ENCODE results near the gene ST6GAL2.

ST6GAL2 gene

DNA sequence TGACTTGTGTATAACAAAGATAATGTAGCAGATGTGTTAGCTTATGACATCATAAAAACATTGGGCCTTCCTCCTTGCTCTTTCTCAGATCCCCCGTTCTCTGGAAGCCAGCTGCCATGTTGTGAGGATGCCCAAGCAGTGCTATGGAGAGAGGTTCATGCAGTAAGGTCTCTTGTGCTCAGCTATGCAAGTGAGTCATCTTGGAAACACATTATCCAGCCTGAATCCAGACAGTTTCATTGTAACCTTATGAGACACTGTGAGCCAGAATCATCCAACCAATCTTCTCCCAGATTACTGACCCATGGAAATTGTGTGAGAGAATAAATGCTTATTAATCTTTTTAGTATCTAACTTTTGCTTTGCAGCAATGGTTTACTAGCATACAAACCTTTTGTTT is 60.8 kb downstream of the ST6GAL2 start:
- DNase-seq, result no peak

DNA sequence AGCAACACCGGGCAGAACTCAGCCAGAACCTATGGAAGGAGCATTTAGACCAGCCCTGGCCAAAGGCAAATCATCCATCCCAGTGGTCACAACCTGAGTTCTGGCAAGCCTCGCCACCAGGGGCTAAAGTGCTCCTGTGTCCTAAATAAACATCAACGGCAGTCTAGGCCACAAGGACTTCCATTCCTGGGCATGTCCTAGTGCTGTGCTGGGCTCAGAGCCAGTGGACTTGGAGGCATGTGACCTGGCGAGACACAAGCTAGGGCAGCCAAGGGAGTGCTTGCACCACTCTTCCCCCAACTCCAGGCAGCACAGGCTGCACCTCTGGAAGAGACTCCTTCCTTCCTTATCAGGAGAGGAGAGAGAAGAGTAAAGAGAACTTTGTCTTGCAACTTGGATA is 69.0 kb downstream of the ST6GAL2 start:
- DNase-seq, result no peak

DNA sequence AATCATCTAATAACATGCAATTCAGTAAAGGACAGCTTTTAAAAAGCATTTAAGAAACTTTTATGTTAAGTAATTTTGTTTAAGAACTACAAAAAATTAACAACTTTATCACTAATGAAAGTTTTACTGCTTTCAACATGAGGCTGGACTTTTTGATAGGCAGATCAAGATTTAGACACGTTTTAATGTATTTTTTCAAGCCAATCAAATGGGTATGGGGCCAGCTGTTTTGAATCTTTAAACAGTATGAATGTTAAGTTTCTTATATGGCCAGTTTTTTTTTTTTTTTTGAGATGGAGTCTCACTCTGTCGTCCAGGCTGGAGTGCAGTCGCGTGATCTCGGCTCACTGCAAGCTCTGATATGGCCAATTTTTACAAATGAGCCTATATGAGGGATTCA is 73.1 kb downstream of the ST6GAL2 start:
- DNase-seq, result no peak

DNA sequence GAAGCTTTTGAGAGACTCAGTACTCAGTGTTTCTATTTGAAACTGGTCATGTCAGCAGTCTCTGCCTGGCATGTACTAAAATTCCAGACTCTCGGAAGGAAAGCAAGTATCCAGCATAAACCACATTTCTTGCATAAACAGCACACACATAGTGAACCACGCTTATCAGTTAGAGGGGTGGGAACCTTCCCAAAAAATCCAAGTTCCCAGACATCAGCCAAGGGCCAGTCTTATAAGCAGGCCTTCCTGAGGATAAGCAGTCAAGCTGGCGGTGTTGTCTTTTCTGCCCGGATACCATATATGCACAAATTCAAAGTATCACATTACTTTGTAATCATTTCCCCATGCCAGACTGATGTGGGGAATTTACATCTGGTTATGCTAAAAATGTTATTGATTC is 73.6 kb downstream of the ST6GAL2 start:
- no peak for DNase-seq

DNA sequence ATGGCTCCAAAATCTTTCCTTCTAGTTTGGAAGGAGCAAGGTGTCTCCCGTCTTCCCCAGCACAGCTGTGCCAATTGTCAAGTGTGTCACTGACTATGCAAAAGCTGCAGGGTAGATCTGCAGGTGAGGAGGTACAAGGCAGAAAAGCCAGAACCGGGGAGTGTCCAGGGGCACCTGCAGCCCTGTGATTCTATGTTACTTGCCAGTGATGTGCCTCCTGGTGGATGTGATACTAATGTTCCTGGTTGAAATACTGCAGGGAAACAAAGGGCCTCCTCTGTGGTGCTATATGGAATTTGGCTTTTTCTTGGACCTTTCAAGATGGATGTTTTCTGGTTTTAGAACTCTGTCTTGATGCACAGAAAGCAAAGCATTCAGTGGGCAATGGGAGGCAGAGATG is 80.3 kb downstream of the ST6GAL2 start:
- no peak for DNase-seq

DNA sequence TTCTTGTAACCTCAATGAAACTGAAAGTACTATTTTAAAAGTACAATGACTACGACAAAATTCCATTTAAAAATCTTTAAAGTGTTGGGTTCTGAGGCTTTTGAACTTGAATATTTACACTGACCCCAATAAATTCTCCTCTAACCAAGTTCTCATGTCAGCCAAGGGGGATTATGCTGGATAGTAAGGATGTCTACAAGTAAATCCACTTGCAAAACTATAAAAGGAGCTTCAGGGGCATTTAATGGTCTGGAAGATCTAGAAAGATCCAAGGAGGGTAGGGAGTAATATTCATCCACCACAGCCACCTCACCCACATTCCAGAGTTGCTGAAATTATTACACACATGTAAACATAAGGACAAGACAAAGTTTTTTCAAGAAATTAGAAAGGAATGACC is 81.8 kb downstream of the ST6GAL2 start:
- no peak for DNase-seq

DNA sequence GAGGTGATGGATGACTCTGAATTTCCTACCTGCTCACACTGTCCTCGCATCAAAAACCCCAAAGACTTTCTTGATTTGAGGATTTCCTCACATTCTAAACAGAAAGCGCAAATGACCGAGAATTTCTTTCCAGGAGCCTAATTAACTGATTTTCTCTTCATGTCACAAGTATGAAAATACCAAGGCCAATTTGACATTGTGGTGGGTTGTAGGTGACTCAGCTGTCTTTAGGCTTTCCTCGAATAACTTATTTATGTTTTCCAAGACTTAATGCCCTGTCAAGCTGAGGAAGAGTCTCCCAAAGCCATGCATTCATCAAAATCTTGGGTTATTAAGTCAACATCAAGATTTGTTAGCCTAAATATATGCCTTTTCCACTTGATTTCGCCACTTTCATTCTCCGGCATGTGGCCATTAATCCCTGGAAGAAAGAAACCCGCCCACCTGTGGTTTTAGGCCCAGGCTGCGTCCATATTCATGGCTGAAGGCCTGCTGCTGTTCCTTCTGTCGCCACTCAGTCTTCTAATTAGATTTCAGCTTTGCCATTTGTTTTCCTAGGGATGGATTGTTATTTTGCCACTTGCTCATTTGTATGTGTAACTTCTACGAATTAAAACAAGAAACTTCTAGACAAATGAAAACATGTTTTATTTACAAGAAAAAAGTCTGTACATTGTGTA is 84.9 kb downstream of the ST6GAL2 start:
- DNase-seq, result no peak

DNA sequence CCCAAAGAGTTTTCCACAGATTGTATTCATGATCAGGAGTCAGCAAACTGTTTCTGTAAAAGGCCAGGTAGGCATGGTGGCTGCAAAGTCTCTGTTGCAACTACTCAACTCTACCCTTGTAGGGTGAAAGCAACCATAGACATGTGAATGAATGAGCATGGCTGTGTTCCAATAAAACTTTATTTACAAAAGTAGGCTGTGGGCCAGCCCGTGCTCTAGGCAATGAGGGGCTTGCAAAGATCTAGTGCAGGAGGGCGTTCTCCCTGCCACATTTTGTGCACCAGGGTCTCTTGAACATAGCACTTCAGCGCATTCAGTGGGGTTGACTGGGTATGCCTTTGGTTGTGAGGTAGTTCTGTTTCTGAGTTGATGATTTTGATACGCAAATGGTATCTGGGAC is 85.8 kb downstream of the ST6GAL2 start:
- DNase-seq, result no peak

DNA sequence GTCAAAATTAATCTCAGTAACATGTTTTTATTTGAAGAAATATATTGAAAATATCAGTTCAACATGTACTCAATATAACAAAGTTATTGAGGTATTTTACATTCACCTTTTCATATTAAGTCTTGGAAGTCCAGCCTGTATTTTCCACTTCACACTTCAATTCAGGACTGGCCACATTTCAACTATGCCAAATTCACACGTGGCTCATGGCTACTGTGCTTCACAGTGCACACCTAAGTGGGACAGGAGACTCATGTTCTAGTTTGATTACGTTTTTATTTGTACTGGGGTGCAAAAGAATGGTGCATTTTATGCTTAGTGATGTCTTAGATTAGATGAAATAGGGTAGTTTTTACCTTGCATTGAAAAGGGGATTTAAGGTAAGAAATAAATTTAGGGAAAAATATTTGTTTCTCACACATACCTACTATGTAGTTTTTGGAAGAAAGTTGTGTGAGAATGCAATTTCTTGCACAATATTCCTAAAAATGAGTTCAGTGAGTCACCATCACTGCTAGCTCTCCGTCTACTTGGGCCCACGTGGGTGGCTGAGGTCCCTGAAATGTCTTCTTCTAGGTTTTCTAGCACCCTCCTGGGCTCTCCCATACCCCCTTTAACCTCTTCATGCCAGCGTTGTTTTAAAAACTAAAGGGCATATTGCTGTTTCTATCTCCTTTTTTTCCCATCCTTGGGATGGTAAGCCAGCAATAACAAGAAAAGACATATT is 87.0 kb downstream of the ST6GAL2 start:
- DNase-seq, result no peak

DNA sequence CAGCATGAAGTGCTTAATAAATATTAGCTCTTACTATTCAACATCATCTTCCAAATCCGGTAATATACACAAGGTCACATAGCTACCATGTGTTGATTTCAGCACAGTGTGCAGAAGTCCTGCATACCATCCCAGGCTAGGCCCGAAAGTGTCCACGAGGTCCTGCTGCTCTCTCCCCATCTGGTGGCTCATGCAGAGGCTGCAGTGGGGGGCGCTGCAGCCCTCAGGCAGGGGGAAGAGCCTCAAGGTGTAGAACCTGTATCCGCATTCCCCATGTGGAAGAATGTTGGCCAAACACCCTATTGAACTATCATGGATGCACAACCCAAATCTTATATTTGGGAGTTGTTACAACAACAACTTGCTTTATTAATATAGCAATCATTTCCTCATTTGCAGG is 88.5 kb downstream of the ST6GAL2 start:
- no peak for DNase-seq

DNA sequence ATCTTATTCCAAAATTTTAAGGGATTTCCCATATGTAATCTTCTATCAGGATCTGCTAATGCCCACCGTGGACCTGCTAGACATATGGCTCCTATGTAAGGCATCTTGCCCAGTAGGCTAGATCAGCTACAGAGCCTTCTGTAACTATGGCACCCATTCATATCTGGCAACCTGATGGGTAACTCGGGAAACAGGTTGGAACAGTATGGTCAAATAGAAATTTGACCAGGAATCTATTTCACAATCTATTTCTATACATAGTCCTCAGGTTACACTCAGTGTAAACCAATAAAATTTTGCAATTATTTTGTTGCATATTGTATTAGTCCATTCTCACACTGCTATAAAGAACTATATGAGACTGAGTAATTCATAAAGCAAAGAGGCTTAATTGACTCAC is 93.3 kb downstream of the ST6GAL2 start:
- DNase-seq, result no peak

DNA sequence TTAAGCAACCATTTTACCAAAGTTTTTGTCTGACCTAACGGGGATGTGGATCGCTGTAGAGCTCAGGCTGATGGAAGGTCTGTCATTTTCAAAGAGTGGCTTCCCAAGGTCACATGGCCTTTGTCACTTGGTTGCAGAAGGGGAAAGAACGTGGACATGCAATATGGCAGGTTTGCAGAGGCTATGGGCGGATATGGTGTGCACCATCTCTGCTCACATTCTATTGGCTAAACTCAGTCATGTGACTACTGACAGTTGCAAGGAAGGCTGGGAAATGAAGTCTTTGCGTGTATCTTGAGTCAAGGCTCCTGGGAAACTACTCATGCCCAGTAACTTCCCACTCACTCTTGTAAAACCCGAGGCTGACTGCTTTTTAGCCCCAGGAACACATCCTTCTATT is 96.8 kb downstream of the ST6GAL2 start:
- DNase-seq, result no peak

DNA sequence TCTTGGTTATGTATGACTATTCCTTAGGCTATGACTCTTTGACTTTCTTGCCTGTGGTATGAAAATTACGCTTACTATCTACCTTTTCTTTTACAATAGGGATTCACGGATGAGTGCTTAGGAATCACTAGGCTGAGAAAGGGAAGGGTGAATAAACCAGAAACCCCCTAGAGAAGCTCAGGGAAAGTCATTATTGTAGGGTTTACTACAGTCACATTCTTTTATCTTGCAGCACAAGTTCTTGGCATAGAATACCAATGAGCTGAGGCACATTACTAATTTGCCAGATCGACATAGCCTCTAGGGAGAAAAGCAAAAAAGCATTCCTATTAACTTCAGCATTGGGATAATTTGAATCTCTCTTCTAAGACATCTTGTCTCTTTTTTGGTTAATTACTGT is 103.3 kb downstream of the ST6GAL2 start:
- no peak for DNase-seq

DNA sequence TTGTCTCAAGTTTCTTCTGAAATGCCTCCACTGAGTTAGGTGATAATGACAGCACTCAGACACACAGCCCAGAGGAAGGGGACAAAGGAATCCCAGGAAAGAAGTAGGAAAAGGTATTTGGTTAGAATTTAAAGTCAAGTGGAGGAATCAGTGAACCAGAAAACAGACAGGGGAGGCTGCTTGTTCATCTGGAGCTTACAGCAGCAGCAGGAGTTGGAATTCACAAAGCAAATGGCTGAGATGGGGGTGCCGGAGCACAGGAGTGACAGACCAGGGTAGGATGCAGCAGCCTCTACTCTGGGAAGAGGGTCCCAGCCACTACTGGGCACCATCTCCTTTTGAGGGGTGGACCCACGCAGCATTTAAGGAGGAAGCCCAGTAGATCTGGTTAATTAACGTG is 104.8 kb downstream of the ST6GAL2 start:
- DNase-seq, result no peak

DNA sequence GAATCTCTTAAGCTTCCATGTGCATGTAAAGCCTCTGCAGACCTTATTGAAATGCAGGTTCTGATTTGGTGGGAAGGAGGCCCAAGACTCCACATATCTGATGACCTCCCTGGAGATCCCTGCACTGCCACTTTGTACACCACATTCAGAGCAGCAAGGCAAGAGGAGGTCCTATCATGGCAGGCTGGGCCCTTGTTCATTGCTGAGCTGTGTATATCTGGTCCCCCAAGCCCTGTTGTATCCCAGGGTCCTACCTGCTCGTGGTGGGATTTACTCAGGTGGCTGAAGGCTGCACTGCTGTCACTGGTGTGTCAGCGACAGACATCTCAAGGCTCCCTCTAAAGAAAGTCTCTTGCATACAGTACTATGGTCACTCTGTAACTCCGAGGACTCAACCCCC is 114.2 kb downstream of the ST6GAL2 start:
- no peak for DNase-seq

DNA sequence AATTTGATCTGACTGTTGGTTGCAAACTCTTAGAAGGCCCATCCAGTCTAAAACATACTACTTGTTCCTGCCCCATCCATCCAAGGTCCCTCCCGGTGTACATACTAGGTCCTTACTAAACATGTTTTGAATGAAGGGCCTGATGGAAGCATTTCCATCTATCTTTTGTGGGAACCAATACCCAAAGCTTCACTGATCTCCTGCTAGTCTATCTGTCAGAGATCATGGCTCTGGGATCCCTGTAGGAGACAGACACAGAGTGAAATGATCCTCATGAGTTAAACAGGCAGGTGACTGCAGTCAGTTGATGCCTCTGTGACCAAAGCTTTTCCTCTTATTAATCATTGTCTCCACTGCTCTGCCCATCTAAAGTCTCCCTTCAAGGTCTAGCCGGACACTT is 115.0 kb downstream of the ST6GAL2 start:
- no peak for DNase-seq

DNA sequence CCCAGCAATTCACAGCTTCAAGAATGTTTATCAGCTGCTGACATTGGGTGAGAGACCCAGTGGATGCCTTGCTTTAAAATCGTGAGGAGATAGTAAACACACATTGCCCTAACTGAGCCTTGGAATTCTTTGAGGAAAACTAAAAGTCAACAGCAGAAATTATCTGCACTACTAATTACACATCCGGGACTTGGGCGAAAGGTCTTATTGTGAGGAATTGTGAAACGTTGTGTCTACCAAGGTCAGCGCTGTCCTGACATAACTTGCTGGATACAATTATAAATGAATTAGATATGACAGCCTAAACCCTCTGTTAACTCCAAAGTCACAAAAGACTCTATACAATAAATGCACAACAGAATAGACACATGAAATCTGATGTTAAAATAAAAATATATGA is 121.4 kb downstream of the ST6GAL2 start:
- DNase-seq, result no peak

DNA sequence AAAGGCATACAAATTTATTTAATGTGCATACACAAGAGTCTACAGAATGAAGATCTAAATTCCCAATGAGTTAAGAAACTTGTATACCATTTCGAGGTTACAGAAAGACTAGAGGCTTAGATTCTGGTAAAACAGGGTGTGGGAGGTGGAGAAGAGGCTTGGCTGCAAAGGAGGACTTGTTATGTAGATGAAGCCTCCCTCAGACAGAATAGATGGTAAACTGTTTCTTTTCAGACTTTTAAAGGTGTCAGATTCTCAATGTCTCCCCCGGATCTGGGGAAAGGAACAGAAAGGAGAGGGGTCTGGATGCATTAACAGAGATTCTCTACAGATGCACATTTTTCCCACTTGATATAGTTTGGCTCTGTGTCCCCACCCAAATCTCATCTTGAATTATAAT is 126.0 kb downstream of the ST6GAL2 start:
- DNase-seq, result no peak

DNA sequence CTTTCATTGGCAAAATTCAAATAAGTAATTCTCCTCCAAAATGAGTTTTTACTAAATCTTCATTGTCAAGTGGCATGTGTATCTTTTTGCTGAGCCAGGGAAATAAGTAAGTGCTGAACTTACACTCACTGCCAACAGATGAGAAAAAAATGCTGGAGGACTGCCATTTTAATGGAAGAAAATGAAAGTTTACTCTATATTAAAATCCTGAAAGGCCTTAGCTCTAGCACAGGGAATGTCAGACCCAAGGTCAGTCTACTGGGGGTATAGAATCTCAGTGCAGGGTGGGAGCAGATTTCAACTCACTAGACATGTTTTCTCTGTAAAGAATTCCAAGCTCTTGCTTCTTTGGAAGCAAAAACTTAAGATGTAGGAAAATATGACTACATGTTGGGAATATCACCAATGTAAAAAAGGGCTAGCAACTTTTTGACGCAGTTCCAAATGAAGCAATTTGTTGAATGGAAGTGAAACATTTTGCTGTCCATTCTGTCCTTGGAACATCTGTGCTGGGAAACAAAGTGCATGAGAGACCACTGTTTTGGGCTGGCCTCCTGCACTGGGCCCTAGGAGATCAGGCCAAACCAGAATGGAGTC is 127.0 kb downstream of the ST6GAL2 start:
- no peak for DNase-seq
